Activated CD8-positive, alpha-beta memory T cell treated with anti-CD3 and anti-CD28 coated beads, Interleukin-2, amount 50 U/mL, for 24 hours (primary cell): ENCODE data around the gene OSGEPL1.
"Not testable (repeated sequence)": the region's sequence is repeated elsewhere in the genome, so short reads cannot be mapped to it uniquely, and the experiment has no call there.

Experiments
- DNase-seq: peaks from one replicate; pipeline ENCODE4 v3.0.0-alpha.2; 2020; ENCODE audit errors: extremely low read depth

OSGEPL1 gene

GRCh38 chr2:189751080-189751658 lies 11.4 kb downstream of the OSGEPL1 start:
- no peak for DNase-seq

GRCh38 chr2:189729430-189729829 lies 33.2 kb downstream of the OSGEPL1 start:
- DNase-seq = no peak

- no peak for DNase-seq
These were observed 35.7 kb downstream of the OSGEPL1 start for GRCh38 chr2:189726849-189727248.

GRCh38 chr2:189726271-189726670 lies 36.3 kb downstream of the OSGEPL1 start:
- DNase-seq = no peak

DNA sequence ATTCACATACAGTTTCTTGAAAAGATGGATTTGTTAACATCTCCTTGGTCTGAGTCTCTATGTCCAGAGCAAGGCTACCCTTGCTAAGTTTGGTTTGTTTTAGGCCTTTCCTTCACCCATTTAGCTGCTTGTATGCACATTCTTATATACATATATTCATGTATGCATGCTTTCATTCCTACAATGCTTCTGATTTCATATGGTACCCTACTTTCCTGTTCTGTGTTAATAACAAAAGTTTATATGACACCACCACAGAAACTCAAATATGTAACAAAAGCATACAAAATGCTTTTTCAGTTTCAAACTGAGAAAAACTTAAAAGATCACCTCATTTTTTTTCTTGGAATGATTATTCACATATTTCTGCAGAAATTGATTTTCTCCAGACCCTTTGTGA lies 39.4 kb downstream of the OSGEPL1 start:
- DNase-seq = no peak

- no peak for DNase-seq
These were observed 43.0 kb downstream of the OSGEPL1 start for GRCh38 chr2:189719571-189719970.

- not testable (repeated sequence) for DNase-seq
These were observed 45.0 kb downstream of the OSGEPL1 start for GRCh38 chr2:189717593-189717992.

GRCh38 chr2:189709501-189710221 lies 52.9 kb downstream of the OSGEPL1 start:
- DNase-seq = no peak

GRCh38 chr2:189702071-189702470 lies 60.5 kb downstream of the OSGEPL1 start:
- no peak for DNase-seq

- DNase-seq = no peak
These were observed 61.9 kb downstream of the OSGEPL1 start for GRCh38 chr2:189700681-189701080.

DNA sequence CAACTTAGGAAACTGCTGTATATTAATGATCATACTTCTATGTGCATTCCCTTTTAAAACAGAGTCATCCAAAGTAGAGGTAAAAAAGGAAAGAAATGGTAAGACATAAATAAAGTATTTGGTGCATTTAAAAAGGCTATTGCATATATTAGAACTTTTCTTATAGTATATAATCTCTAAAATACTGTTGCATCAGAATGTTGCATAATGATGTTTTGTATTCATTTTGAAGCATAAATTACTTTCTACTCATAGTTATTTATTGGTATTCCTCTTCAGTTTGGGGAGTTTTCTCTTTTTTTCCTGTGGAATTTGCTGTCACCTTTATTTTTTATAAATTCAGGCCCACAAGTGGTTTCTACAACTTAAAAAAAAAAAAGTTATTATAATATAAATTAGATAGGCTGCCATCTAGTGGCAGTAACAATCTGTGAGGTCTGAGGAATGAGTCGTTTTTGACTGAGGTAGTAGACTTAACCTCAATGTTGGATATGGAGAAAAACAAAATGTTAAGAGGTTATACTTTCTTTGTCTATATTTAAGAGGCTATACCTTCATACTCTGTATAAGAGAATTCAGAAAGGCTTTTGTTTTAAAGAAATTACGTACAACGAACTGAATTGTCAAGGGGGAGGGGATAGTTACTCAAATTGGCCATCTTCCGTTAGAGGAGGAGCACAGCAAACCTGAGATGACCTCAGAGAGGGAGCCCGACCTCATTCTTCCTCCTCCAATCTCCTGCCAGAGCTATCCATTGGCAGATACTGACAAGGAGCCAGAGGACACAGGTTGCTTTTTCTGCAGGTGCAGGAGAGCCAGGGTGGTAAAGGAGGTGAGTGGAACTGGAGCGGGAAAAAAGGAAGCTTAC lies 64.3 kb downstream of the OSGEPL1 start:
- no peak for DNase-seq
